Mesenteric fat pad (tissue), 1 donor: ENCODE data around the gene GRAMD1B. TPM values are rescaled to one million over a fixed set of nuclear protein-coding genes. Genes with fewer than 3 reads are reported as not detected.
"Not testable (repeated sequence)": the region's sequence is repeated elsewhere in the genome, so short reads cannot be mapped to it uniquely, and the experiment has no call there.

Experiments used
- DNase-seq: peaks from one replicate; pipeline ENCODE4 v3.0.0-alpha.2; 2020; ENCODE audit warnings: low spot score
- total RNA-seq: library from RNA; stranded (reverse); fragmentation: NEBNext Ultra II Directional; extraction: Animal tissue kit (Norgen Biotek cat#: 25700); gene quantifications from one replicate; pipeline ENCODE4 v1.2.1, GENCODE V29; 2021
- donor health status: DM: yes; HTN: yes; CAD: no.

GRAMD1B gene
- total RNA-seq, 1 donor from 2014 or later, result 7.7 TPM

DNA sequence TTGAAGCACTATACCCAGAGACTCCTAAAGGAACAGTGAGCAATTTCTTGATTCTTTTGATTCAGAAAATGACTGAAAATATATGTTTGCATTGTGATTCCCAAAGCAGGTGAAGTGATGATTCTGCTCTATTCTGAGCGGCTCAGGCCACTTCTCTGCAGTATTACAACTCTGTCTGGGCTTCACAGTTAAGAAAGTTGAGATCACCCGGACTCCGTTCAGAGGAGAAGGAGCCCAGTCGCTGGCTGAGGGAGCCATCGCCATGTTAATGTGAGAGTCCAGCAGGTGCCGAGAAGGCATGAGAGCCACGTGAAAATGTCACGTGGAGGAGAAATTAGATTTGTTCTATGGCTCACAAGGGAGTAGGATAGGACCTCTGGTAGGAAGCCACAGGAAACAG is 132.8 kb downstream of the GRAMD1B start:
- DNase-seq, result no peak

DNA sequence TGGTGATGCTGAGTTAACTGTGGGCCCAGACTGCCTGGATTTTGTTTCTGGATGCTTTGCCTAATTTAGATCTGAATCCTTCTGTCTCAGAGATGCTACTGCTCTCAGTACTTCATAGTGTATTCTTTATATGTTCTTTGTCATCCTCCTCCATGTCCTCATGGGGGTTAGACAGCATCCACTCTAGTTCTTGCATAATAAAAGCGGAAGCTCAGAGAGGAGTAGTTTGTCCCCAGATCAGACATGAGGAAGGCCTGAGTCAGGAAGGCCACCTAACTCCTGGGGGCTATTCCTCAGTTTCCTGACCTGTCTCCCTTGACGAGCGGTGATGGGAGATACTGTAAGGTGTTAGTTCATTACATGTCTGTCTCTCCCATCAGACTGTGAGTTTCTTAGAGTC is 134.2 kb downstream of the GRAMD1B start:
- DNase-seq, result no peak

DNA sequence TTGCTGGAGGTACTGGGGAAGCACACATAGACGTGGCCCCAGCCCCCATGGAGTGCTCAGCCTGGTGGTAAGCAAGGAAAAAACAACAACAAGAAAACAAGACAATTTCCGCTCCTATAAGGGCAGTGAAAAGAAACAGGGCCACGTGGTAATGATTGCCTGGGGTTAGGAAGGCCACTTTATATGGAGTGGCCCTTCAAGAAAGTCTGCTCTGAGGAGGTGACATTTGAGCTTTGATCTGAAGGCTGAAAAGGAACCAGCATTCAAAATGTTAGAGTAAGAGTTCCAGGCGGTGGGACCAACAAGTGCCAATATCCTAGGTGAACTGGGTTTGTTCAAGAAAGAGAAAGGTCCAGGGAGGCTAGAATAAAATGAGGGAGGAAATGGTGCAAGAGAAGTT is 136.8 kb downstream of the GRAMD1B start:
- DNase-seq, result no peak

DNA sequence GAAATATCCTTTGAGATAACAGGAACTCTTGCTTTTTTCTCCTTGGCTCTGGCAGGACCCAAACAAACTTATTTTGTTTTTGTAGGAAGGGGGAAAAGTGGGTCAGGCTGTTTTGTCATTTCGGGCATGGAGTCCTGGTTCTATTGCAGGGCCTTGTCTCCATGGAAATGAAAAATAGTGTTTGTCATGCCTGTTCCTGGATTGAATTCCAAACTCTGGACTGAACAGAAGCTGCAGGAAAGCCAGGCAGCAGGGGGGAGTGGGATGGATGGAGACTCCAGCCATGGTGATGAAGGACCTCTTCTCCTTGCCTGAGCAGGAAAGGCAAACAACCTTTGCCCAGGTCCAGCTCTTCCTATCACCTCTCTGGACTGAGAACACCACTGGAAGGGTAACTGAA is 137.4 kb downstream of the GRAMD1B start:
- DNase-seq, result no peak

DNA sequence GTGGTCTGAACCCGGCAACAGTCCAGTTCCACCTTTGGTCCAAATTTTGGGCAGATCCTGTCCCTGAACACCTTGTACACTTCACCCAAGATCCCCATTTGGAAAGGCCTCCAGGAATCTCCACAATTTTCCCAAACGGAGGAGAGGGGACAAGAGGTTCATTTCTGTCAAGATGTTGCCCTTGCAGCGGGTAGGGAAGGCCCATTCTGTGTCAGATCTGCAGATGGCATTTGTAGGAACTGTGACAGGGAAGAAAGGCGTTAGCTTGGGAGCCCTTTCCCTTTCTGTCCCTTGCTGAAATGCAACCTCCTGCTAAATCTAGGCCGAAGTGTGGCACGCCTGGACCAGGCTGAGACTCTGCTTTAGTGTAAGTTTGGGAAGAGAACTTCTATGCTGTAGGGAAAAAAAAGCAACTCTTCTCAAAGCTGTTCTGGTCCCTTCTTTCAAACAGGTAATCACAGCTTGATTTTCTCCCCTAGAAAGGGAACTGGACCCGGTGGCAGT is 138.3 kb downstream of the GRAMD1B start:
- DNase-seq, result no peak

DNA sequence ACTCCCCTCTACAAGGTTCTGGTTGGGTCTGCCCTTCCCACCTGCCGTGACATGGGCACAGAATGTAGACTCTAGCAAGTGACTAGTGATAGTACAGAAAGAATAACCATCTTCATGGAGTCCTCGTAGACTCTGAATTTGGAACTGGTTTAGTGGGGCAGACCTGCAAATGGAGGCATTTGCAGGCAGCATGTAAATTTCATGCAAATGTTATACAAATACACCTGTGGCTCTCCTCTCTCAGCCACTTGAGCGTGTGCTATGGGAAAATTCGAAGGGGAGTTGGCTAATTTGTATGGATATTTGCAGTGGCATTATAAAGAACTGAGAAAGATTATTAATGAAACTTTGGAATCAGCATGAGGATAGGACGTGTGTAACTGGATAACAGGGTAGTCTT is 139.3 kb downstream of the GRAMD1B start:
- no peak for DNase-seq

DNA sequence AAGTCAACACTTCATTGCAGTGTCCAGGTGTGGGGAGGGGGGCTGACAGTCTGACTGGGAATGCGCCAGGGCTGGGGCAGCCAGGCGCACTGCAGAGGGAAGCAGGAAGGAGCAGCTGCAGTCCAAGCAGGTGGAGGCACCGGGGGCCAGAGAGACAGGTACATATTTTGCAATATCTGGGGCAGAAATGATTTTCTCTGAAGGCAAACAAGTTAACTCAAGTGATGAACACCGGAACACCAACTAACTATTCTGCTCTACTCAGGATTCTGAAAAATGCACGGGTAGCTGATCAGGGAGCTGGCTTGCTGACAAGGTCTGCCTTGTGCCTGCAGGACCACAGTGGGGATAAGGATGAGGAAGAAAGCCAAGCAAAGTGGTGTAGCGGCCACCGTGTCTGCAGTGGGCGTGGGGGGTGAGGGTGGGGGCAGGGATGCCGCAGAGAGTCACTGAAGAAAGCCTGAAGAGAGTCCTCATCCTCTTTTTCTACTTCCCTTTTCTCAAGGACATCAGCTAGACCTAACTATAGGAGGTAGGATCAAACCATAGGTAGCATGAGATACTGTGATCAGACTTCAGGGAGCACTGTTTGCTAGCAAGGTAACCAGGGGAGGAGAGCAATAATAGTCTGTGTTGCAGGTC is 141.0 kb downstream of the GRAMD1B start:
- DNase-seq, result no peak

DNA sequence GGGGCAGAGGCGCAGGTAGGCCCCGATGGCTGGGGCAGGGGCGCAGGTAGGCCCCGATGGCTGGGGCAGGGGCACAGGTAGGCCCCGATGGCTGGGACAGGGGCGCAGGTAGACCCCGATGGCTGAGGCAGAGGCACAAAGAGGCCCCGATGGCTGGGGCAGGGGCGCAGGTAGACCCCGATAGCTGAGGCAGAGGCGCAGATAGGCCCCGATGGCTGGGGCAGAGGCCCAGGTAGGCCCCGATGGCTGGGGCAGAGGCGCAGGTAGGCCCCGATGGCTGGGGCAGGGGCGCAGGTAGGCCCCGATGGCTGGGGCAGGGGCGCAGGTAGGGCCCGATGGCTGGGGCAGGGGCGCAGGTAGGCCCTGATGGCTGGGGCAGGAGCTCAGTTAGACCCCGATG is 142.7 kb downstream of the GRAMD1B start:
- not testable (repeated sequence) for DNase-seq

DNA sequence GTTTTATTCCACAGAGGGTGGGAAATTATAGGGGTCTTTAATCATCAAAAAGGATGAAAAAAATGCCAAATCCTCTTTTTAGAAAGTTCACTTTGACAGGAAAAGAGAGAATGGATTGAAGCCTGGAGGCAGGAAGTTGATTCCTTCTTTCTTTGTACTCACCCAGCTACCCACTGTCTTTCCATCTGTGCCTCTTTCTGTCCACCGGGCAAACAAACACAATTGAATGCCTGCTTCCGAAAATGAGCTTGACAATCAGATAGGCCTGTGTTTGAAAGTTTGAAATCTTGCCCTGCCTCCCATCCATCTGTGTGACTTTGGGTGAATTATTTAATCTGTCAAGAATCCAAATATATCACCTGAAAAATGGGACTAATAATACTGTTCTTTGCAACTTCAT is 143.2 kb downstream of the GRAMD1B start:
- DNase-seq, result no peak

DNA sequence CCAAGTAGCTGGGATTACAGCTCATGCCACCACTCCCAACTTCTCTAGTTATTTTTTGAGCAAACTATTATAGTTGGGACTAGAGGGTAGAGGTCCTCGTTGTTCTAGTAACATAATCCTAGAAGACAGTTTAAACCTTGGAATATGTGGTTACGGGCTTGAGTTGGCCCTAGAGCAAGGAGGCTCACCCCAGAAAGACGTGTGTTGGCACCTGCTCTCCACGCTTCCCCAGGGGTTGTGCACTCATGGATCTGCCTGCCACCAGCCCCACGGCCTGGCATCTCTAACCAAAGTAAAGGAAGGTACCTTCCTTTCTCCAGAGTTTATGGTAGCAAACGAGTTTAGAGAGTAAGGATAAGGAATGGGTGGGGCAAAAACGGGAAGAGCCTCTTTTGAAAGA is 145.4 kb downstream of the GRAMD1B start:
- no peak for DNase-seq

DNA sequence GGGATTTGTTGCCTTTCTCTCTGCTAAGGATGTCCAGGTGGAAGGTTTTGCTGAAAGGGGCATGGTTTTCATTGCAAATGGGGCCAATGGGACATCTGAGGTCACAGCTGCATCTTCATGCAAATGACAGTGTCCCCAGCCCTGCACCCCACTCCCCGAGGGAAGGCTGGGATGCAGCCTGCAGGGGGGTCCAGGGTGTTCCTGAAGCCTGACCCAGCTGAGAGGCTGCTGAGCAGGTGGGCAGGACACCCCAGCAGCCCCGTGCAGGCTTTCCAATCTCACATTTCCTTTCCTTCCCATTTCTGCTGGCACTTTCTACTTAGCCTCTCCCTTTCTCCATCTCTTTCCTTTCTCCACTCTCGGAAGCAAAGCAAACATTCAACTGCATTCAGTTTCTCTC is 146.0 kb downstream of the GRAMD1B start:
- DNase-seq, result no peak

DNA sequence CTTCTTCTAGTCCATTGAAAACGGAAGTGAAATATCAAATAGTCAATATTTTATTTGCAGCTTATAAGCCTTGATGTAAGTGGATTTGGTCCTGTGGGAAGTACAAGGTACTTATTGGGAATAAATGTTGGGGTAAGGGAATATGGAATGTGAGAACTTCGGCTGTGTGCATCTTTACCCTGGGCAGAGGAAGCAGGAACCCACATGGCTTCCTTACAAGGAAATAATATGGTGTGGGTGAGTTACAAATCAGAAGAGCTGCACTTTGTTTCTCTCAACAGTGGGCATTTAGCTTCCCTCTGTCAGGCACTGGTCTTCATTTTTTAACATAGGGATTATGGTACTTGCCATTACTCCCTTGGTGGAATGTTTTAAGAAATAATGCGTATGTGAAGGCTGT is 146.4 kb downstream of the GRAMD1B start:
- DNase-seq, result no peak

DNA sequence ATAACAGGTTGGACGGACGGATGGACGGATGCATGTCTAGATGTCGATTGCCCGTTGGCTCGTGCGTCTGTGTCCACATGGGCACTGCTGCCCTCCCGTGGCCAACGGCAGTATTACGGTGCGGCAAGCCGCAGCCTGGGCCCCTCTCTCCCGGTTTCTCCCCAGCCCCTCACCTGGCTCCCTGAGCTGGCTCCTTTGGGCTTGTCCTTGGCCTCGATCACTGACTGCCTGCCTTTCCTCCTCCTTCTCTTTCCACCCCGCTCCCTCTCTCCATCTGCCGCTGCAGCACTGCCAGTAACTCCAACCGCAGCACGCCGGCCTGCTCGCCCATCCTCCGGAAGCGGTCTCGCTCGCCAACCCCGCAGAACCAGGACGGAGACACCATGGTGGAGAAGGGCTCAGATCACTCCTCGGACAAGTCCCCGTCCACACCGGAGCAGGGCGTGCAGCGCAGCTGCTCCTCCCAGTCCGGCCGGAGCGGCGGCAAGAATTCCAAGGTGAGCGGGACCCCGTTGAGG is 147.1 kb downstream of the GRAMD1B start:
- DNase-seq, result no peak

DNA sequence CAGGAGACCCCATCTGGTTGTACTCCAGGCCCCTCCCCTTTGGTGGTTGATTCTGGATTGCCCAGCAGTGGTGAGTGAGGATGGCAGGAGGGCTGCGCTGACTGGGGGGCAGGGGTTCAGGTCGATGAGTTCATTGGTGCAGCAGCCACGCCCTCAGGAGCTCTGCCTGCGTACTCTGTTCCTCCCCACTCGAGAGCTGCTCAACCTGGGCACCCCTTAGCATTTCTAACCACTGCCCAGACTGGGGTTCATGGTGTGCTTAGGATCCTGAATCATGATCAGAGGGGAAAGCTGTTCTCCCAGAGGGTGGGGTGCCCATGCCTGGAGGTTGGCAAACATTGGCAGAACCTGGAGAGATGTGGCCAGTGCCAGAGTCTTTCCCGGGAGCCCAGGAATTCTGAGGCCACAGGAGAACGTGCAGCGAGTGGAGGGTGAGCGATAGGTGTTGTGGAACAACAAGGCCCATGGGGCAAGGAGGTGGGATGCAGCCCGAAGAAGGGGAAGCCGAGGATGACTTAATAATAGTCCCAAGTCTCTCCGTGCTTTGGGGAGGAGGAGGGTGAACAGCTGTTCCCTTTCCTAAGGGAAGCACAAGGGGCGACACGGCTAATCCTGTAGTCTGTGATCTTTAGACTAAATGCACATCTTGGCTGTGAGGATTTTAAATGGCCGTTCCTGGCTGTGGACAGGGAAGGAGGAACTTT is 148.9 kb downstream of the GRAMD1B start:
- DNase-seq, result no peak

DNA sequence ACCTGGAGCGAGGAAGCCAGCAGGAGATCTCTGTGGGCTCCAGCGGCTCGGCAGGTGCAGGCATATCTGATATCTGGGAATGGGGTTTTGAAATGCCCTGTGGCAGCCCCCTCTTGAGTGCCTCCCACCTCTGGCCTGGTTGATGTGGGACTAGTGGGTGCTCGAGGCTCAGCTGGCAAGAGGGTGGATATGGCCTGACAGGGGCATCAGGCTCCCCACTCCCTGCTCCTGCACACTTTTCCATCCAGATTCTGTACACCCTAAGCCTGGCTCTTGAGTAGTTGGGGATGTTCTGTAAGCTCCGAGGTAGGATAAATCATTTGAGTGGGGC is 149.4 kb downstream of the GRAMD1B start:
- no peak for DNase-seq

DNA sequence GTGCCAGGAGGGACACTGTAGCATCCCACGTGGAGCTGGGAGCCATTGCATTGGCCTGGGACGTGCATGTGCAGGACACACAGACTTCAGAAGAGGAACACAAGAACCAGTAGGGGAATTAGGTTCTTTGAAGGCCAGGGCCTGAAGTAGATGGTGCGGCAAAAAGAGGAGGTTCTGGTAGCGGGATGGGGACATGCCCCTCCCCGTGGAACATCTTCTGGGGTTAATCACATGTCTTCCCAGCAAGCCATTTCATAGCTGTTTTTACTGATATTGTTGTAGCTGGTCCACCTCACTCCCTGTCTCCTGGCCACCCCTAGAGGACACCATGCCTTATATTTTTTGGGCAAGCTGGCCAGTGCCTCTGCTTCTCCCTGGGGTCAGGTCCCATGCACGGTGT is 150.1 kb downstream of the GRAMD1B start:
- DNase-seq, result no peak

DNA sequence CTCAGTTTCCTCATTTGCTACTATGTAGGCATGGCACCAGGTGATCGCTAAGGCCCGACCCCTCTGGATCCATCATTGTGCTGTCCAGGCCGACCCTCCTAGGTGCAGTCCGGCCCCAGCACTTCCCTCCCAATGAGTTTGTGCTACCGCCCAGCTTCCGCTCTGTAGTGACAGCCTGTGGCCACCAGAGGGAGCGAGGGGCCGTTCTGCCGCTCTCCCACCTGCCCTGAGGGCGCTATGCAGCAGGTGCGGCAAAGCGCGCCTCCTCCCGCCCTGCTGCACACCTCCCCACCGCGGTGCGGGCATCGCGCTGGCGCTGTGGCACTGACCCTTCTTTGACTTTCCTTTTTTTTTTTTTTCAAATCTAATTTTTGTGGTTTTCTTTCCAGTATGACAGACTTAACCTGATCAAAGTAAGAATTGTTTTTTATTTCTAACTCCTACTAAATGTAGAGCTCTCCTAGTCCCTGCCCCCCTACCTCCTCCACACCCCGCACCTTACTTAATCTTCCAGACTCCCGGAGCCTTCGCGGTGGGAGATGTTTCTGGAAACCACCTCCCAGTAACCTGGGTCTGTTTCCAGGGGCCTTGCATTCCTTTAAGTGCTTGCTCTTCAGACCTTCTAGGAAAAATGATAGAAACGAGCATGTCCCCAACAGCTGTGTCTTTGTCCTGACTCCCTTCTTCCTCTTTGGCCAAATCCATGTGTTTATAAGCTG is 150.6 kb downstream of the GRAMD1B start:
- no peak for DNase-seq

DNA sequence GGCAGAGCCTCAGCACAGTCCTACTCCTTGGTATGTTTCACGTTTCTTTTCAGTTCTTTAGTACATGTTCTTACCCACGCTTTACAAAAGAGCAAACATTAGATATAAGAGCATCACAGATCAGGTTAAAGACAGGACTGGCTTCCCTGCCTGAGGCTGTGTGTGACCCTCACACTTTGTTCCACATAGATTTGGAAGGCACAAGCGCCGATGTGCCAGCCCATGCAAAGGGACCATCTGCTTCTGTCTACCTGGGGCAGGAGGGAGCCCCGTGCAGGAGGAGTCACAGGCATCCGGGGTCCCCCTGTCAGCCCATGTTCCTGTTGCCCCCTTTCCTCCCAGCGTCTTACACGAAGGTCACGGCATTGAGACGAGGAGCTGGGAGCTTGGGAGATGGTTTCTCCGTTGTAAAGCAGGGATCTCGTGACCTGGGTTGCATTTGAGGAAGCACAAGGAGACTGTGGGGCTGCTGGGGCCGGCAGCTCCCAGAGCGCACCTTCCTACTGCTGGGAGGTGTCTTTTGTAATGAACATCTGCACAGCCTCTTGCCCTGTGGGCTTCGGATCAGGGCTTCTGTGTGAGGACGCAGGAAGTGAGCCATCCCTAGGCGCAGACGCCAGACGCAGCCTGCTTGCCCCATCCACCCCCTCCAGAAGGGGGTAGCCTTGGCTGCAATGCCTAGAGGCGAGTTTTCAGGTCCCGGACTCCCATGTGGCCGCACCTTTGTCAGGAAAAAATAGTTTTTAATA is 151.8 kb downstream of the GRAMD1B start:
- DNase-seq, result no peak

DNA sequence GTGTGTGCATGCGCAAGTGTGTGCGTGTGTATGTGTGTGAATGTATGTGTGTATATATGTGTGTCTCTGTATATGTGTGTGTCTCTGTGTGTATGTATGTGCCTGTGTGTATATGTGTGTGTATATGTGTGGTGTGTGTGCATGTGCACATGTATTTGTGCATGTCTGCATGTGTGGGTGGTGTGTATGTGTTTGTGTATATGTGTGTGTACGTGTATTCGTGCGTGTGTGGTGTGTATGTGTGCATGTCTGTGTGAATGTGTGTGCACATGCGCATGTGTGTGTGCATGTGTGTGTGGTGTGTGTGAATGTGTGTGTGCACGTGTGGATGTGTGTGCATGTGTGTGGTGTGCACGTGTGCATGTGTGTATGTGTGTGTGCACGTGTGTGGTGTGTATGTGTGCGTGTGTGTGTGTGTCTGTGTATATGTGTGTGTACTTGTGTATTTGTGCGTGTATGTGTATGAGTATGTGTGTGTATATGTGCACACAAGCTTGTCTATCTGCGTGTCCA is 153.0 kb downstream of the GRAMD1B start:
- no peak for DNase-seq

DNA sequence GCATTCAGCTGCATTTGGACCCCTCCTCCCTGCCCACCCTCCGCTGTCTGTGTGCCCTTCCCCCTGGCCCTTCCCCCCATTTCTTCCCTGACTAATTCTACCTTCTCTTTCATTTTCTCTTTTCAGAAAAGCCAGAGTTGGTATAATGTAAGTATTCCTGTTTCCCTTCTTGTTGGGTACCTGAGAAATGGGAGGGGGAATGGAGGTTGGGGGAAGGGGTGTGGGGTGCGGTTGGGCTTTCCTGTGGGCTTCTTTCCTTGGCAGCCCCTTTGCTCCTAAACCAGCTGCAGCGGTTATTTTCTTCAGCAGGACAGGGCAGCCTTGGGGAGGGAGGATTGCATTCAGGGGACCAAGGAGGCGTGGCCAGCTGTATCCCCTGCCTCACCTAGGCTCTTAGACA is 154.1 kb downstream of the GRAMD1B start:
- DNase-seq, result no peak

DNA sequence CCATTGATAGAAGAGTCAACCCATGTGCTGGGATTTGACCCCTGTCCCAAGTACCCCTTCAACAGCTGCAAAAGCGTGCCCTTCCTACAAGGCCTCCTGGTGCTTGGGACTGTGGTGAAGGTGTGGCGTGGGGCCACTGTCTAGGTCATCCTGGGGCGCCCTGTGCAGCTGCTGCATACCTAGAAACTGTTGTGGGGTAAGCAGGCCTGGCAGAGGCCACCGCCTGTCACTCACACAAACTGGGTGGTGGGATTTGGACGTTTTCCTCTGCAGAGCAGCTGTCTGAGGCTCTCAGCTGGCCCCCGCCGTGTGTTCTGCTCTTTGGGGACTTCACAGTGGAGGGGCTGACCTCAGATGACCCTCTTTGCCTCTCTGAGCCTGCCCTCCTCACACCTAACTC is 154.7 kb downstream of the GRAMD1B start:
- DNase-seq, result no peak
